GM06990 (cell line): ENCODE measurements around the gene GRIP1.

Experiments used
- DNase-seq: peaks from one replicate; pipeline ENCODE4 v3.0.0-alpha.2; 2011; ENCODE audit not compliant: insufficient read length; ENCODE audit errors: extremely low read depth
- H3K27me3 ChIP-seq: replicated peaks from 2 replicates; pipeline ENCODE4 v1.6.0; 2011; ENCODE audit warnings: low read length; ENCODE audit not compliant: control insufficient read depth, insufficient read depth
- H3K36me3 ChIP-seq: 2 replicates; pipeline ENCODE4 v1.5.1; 2011; ENCODE audit warnings: low read length; ENCODE audit not compliant: control insufficient read depth, insufficient read depth
- H3K4me3 ChIP-seq: replicated peaks from 2 replicates; pipeline ENCODE4 v1.5.1; 2011; ENCODE audit warnings: low read depth, mild to moderate bottlenecking, control low read depth, low read length
- TF ChIP-seq, protein P1 (sequence below): IDR thresholded peaks from 2 replicates; pipeline ENCODE4 v1.5.1; 2011; ENCODE audit warnings: low read length, control low read depth, mild to moderate bottlenecking, inconsistent platforms; ENCODE audit not compliant: insufficient read depth, poor library complexity, severe bottlenecking

Gene GRIP1

DNA sequence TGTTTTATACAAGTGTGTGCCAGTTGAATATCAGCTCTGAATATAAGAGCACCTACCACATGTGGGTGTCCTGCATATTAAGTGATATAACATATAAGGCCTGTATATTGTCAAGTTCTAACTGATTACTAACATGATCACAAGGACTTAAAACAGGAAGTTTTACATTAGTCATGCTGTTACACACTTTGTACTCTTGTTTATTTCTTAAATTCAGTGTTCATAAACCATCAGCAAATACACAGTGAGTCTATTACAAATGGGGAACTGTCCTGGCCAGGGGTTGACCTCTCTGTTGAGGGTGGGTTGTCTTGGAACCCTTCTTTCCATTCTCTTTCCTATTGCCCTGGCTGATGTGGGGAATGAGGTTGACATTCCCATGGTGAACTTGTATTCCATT lies 357.4 kb downstream of the GRIP1 start:
- peaks cover 2% of the 10 kb centered on the region; the same call in 1 of the 2 replicates for H3K36me3 ChIP-seq
- DNase-seq = no peak
- no peak overlapping the region for H3K4me3 ChIP-seq
- H3K27me3 ChIP-seq = no peaks in the 10 kb centered on the region
- TF ChIP-seq, protein P1, sequence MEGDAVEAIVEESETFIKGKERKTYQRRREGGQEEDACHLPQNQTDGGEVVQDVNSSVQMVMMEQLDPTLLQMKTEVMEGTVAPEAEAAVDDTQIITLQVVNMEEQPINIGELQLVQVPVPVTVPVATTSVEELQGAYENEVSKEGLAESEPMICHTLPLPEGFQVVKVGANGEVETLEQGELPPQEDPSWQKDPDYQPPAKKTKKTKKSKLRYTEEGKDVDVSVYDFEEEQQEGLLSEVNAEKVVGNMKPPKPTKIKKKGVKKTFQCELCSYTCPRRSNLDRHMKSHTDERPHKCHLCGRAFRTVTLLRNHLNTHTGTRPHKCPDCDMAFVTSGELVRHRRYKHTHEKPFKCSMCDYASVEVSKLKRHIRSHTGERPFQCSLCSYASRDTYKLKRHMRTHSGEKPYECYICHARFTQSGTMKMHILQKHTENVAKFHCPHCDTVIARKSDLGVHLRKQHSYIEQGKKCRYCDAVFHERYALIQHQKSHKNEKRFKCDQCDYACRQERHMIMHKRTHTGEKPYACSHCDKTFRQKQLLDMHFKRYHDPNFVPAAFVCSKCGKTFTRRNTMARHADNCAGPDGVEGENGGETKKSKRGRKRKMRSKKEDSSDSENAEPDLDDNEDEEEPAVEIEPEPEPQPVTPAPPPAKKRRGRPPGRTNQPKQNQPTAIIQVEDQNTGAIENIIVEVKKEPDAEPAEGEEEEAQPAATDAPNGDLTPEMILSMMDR = no peak

DNA sequence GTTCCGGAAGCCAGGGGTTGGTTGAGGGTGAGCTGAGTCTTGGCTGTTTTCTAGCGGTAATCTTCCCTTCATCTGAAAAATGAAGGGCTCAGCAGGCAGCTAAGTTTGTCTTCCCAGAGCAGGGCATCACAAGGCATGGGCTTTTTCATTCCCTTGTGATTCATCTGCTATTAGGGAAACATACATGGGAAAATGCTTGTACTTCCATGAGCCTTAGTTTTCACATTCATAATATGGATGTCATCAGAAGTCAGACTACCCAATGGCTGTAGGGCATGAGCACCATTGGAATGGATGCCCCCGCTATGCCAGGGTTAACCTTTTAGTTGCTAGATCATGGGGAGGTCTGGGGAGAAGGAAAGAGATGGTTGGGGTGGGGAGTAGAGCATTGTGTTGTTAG lies 357.9 kb downstream of the GRIP1 start:
- Histone ChIP-seq H3K27me3 (no peaks in the 10 kb centered on the region), H3K36me3 (peaks cover 2% of the 10 kb centered on the region; the same call in 1 of the 2 replicates), H3K4me3 (no peak overlapping the region)
- no peak for DNase-seq
- TF ChIP-seq, protein P1 = no peak

DNA sequence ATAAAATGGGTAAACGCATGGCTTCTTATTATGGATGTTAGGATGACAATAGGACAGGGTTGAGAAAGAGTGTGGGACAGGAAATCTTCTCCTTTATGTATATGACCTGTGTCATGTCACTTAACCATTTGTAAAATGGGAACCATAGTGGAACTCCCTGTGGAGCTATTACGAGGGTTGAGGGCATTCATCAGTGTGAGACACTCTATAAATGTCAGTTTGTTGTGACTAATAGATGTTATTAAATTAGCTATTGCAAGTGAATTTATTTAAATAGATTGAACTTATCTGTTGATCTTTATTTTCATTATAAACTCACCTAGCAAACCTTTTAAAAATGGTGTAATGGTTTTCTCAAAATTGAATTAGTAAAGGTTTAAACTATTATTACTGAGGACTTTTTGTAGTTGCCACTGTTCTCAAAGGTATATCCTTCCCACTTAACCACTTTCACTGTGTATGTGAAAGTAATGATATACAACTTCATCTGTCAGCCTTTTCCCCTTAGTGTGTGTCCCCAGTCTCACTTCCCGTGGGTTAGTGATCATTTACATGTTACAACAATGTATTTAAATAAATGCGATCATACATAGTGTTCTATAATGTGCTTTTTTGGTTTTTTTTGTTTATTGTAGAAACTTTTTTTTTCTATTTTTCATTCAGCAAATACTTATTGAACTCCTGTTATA lies 359.5 kb downstream of the GRIP1 start:
- no peaks in the 10 kb centered on the region for H3K27me3 ChIP-seq
- TF ChIP-seq, protein P1 = no peak
- DNase-seq = no peak
- no peaks in the 10 kb centered on the region; the same call in 1 of the 2 replicates for H3K36me3 ChIP-seq
- no peak overlapping the region for H3K4me3 ChIP-seq

DNA sequence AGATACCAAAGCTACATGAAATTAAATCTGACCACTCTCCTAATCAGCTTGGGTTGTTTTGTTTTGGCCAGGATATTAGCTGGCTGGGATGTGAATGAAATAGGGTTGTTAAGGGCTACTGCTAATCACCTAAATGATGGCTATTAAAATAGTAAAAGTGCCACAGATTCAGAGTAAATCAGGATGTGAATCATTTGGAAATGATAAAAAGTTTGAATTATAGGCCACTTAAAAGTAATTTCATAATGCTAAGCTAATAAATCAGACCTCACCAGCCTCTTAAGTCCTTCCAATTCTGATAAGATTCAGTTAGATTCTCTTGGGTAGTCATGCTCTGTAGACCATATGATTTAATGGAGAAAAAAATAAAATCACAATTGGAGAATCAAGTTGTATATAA lies 364.6 kb downstream of the GRIP1 start:
- DNase-seq = no peak
- TF ChIP-seq, protein P1 = no peak
- H3K27me3 ChIP-seq = no peaks in the 10 kb centered on the region
- H3K36me3 ChIP-seq = peaks cover 3% of the 10 kb centered on the region
- no peak overlapping the region for H3K4me3 ChIP-seq

DNA sequence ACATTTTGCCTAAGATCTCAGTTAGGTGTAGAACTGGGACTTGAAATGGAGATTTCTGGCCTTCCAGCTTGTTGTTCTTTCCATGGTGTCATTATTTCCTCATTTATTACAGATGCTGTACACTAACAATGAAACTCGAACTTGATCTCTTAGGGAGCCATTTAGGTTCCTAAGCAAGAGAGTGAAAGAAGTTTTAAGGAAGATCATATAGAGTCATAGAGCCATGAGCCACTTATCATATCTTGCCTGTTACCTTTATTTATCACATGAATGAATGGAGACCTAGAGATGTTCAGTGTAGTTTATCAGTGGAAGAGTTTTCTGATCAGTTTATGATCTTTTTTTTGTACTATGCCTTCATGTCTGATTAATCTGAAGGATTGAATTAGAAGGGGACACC lies 366.7 kb downstream of the GRIP1 start:
- Histone ChIP-seq H3K4me3 (no peak overlapping the region), H3K36me3 (peaks cover 3% of the 10 kb centered on the region), H3K27me3 (no peaks in the 10 kb centered on the region)
- TF ChIP-seq, protein P1 = no peak
- no peak for DNase-seq

DNA sequence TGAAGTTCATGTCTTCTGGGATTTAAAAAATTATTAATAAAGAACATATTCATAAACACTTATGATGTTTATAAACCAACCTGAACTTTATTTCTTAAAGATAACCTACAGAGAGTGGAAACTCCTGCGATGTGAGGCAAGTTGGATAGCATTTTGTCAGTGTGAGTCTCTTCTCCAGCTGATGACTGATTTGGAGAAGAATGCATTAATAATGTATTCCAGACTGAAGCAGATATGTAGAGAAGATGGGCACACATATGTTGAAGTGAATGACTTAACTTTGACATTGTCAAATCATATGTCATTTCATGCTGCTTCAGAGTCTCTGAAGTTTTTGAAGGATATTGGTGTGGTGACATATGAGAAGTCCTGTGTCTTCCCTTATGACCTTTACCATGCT lies 369.3 kb downstream of the GRIP1 start:
- DNase-seq = no peak

More for the DNA sequence above, 369.3 kb downstream of the GRIP1 start:
- Histone ChIP-seq H3K36me3 (peaks cover 3% of the 10 kb centered on the region), H3K4me3 (no peak overlapping the region), H3K27me3 (no peaks in the 10 kb centered on the region)
- TF ChIP-seq, protein P1 = no peak
